Measurements from ENCODE around the gene FAM162B.
"Not testable (repeated sequence)": the region's sequence is repeated elsewhere in the genome, so short reads cannot be mapped to it uniquely, and the experiment has no call there.

FAM162B gene

GRCh38 chr6:116764961-116765841 lies at the start of gene FAM162B:
Gene FAM162B (minus strand): TSS chr6:116765719. CDS start chr6:116765576, 143 bp downstream.
- DNase-seq (ENCODE audit: low spot score), result no peak

GRCh38 chr6:116812051-116812650 lies 46.6 kb upstream of the FAM162B start:
- no peak for DNase-seq (ENCODE audit: low spot score)

GRCh38 chr6:116801971-116802370 lies 36.5 kb upstream of the FAM162B start:
- DNase-seq (ENCODE audit: low spot score), result no peak

- no peak for DNase-seq (ENCODE audit: low spot score)
Observed at GRCh38 chr6:116799945-116800344, 34.4 kb upstream of the FAM162B start.

- no peak for DNase-seq (ENCODE audit: low spot score)
Observed at GRCh38 chr6:116797585-116797984, 32.1 kb upstream of the FAM162B start.

GRCh38 chr6:116793224-116793623 lies 27.7 kb upstream of the FAM162B start:
- no peak for DNase-seq (ENCODE audit: low spot score)

GRCh38 chr6:116783852-116784251 lies 18.3 kb upstream of the FAM162B start:
- no peak for DNase-seq (ENCODE audit: low spot score)

- DNase-seq (ENCODE audit: low spot score), result peak; percentile 24
Observed at GRCh38 chr6:116779573-116780164, 14.2 kb upstream of the FAM162B start.

- DNase-seq (ENCODE audit: low spot score), result no peak
Observed at GRCh38 chr6:116773886-116774285, 8.4 kb upstream of the FAM162B start.

- no peak for DNase-seq (ENCODE audit: low spot score)
Observed at GRCh38 chr6:116772450-116772849, 6.9 kb upstream of the FAM162B start.

- no peak for DNase-seq (ENCODE audit: low spot score)
Observed at GRCh38 chr6:116767715-116768114, 2.2 kb upstream of the FAM162B start.

- no peak for DNase-seq (ENCODE audit: low spot score)
Observed at GRCh38 chr6:116766506-116767176, 1.1 kb upstream of the FAM162B start.

GRCh38 chr6:116764629-116764960 lies 924 bp downstream of the FAM162B start:
- no peak for DNase-seq (ENCODE audit: low spot score)

- no peak for DNase-seq (ENCODE audit: low spot score)
Observed at GRCh38 chr6:116763906-116764628, 1.5 kb downstream of the FAM162B start.

- no peak for DNase-seq (ENCODE audit: low spot score)
Observed at GRCh38 chr6:116763048-116763447, 2.5 kb downstream of the FAM162B start.

GRCh38 chr6:116762235-116762634 lies 3.3 kb downstream of the FAM162B start:
- no peak for DNase-seq (ENCODE audit: low spot score)

GRCh38 chr6:116761779-116762178 lies 3.7 kb downstream of the FAM162B start:
- DNase-seq (ENCODE audit: low spot score), result no peak

- DNase-seq (ENCODE audit: low spot score), result no peak
Observed at GRCh38 chr6:116745176-116745575, 20.3 kb downstream of the FAM162B start.

GRCh38 chr6:116741571-116741970 lies 23.9 kb downstream of the FAM162B start:
- DNase-seq (ENCODE audit: low spot score), result no peak

- not testable (repeated sequence) for DNase-seq (ENCODE audit: low spot score)
Observed at GRCh38 chr6:116740486-116740885, 25.0 kb downstream of the FAM162B start.

GRCh38 chr6:116737004-116737403 lies 28.5 kb downstream of the FAM162B start:
- DNase-seq (ENCODE audit: low spot score), result no peak

- no peak for DNase-seq (ENCODE audit: low spot score)
Observed at GRCh38 chr6:116730513-116730912, 35.0 kb downstream of the FAM162B start.

All from cerebellar cortex (tissue), 1 donor.